ENCODE data around the gene HSPA12A. TPM values are rescaled to one million over a fixed set of nuclear protein-coding genes. Genes with fewer than 3 reads are reported as not detected.

HSPA12A gene
- total RNA-seq, 2 experiments from 2014 or later: 0.05 to 0.18 TPM

GRCh38 chr10:116637830-116638229 is 104.5 kb downstream of the HSPA12A start:
- Mint-ChIP-seq H3K9me3 (no peaks in the 10 kb centered on the region), H3K4me3 (no peak overlapping the region), H3K36me3 (ENCODE audit: low read depth) (no peaks in the 10 kb centered on the region), H3K4me1 (no peaks in the 10 kb centered on the region), H3K27ac (no peak overlapping the region), H3K27me3 (peaks cover 5% of the 10 kb centered on the region)
- POLR2A ChIA-PET: no interaction called here
- no peak for DNase-seq
- CTCF ChIA-PET: no interaction called here

GRCh38 chr10:116636976-116637375 is 105.4 kb downstream of the HSPA12A start:
- Mint-ChIP-seq H3K4me3 (no peak overlapping the region), H3K36me3 (ENCODE audit: low read depth) (no peaks in the 10 kb centered on the region), H3K27me3 (peaks cover 5% of the 10 kb centered on the region), H3K9me3 (no peaks in the 10 kb centered on the region), H3K27ac (no peak overlapping the region), H3K4me1 (no peaks in the 10 kb centered on the region)
- DNase-seq: no peak
- POLR2A ChIA-PET: no interaction called here
- CTCF ChIA-PET: no interaction called here

- H3K4me3 Mint-ChIP-seq: no peak overlapping the region
- H3K27ac Mint-ChIP-seq: no peak overlapping the region
- ChIA-PET CTCF (no interaction called here), POLR2A (no interaction called here)
- no peaks in the 10 kb centered on the region for H3K36me3 Mint-ChIP-seq (ENCODE audit: low read depth)
- no peaks in the 10 kb centered on the region for H3K4me1 Mint-ChIP-seq
- no peak for DNase-seq
- peaks cover 5% of the 10 kb centered on the region for H3K27me3 Mint-ChIP-seq
- H3K9me3 Mint-ChIP-seq: no peaks in the 10 kb centered on the region
Observed at GRCh38 chr10:116636385-116636784, 106.0 kb downstream of the HSPA12A start.

- Mint-ChIP-seq H3K27me3 (peaks cover 6% of the 10 kb centered on the region), H3K36me3 (ENCODE audit: low read depth) (no peaks in the 10 kb centered on the region), H3K27ac (no peak overlapping the region), H3K9me3 (no peaks in the 10 kb centered on the region), H3K4me1 (no peaks in the 10 kb centered on the region), H3K4me3 (no peak overlapping the region)
- DNase-seq: no peak
- CTCF ChIA-PET: no interaction called here
- POLR2A ChIA-PET: no interaction called here
Observed at GRCh38 chr10:116634126-116634975, 108.0 kb downstream of the HSPA12A start.

- Mint-ChIP-seq H3K36me3 (ENCODE audit: low read depth) (no peaks in the 10 kb centered on the region), H3K4me1 (no peaks in the 10 kb centered on the region), H3K27me3 (peaks cover 6% of the 10 kb centered on the region), H3K4me3 (no peak overlapping the region), H3K9me3 (no peaks in the 10 kb centered on the region), H3K27ac (no peak overlapping the region)
- ChIA-PET POLR2A (no interaction called here), CTCF (no interaction called here)
- no peak for DNase-seq
Observed at GRCh38 chr10:116633216-116633600, 109.2 kb downstream of the HSPA12A start.

- no peak for DNase-seq
- Mint-ChIP-seq H3K27me3 (peaks cover 6% of the 10 kb centered on the region), H3K9me3 (no peaks in the 10 kb centered on the region), H3K4me1 (no peaks in the 10 kb centered on the region), H3K4me3 (no peak overlapping the region), H3K27ac (no peak overlapping the region), H3K36me3 (ENCODE audit: low read depth) (no peaks in the 10 kb centered on the region)
- POLR2A ChIA-PET: no interaction called here
- CTCF ChIA-PET: no interaction called here
Observed at GRCh38 chr10:116632596-116633215, 109.7 kb downstream of the HSPA12A start.

- no peak for DNase-seq
- H3K9me3 Mint-ChIP-seq: no peaks in the 10 kb centered on the region
- H3K4me3 Mint-ChIP-seq: no peak overlapping the region
- peaks cover 6% of the 10 kb centered on the region for H3K27me3 Mint-ChIP-seq
- ChIA-PET CTCF (no interaction called here), POLR2A (no interaction called here)
- H3K27ac Mint-ChIP-seq: no peak overlapping the region
- H3K36me3 Mint-ChIP-seq (ENCODE audit: low read depth): no peaks in the 10 kb centered on the region
- H3K4me1 Mint-ChIP-seq: no peaks in the 10 kb centered on the region
Observed at GRCh38 chr10:116631871-116632295, 110.5 kb downstream of the HSPA12A start.

- no peaks in the 10 kb centered on the region for H3K36me3 Mint-ChIP-seq (ENCODE audit: low read depth)
- H3K9me3 Mint-ChIP-seq: no peaks in the 10 kb centered on the region
- POLR2A ChIA-PET: no interaction called here
- H3K4me1 Mint-ChIP-seq: no peaks in the 10 kb centered on the region
- H3K4me3 Mint-ChIP-seq: no peak overlapping the region
- CTCF ChIA-PET: no interaction called here
- no peak for DNase-seq
- H3K27me3 Mint-ChIP-seq: peaks cover 3% of the 10 kb centered on the region
- no peak overlapping the region for H3K27ac Mint-ChIP-seq
Observed at GRCh38 chr10:116630020-116630419, 112.3 kb downstream of the HSPA12A start.

- POLR2A ChIA-PET: no interaction called here
- H3K4me1 Mint-ChIP-seq: no peaks in the 10 kb centered on the region
- CTCF ChIA-PET: no interaction called here
- no peaks in the 10 kb centered on the region for H3K9me3 Mint-ChIP-seq
- no peak overlapping the region for H3K4me3 Mint-ChIP-seq
- H3K27me3 Mint-ChIP-seq: peaks cover 3% of the 10 kb centered on the region
- H3K36me3 Mint-ChIP-seq (ENCODE audit: low read depth): no peaks in the 10 kb centered on the region
- no peak overlapping the region for H3K27ac Mint-ChIP-seq
- no peak for DNase-seq
Observed at GRCh38 chr10:116629340-116629739, 113.0 kb downstream of the HSPA12A start.

- Mint-ChIP-seq H3K4me3 (no peak overlapping the region), H3K27ac (no peak overlapping the region), H3K36me3 (ENCODE audit: low read depth) (no peaks in the 10 kb centered on the region), H3K9me3 (no peaks in the 10 kb centered on the region), H3K4me1 (no peaks in the 10 kb centered on the region), H3K27me3 (peaks cover 3% of the 10 kb centered on the region)
- ChIA-PET POLR2A (no interaction called here), CTCF (interaction anchor here (0.6 kb wide), 1 partner anchor 161 kb away, joined by 4 read pairs; no protein-coding TSS in a partner anchor)
- no peak for DNase-seq
Observed at GRCh38 chr10:116627386-116627933, 114.9 kb downstream of the HSPA12A start.

- H3K27ac Mint-ChIP-seq: no peak overlapping the region
- no peaks in the 10 kb centered on the region for H3K4me1 Mint-ChIP-seq
- H3K36me3 Mint-ChIP-seq (ENCODE audit: low read depth): no peaks in the 10 kb centered on the region
- H3K4me3 Mint-ChIP-seq: no peak overlapping the region
- ChIA-PET CTCF (interaction anchor here (0.6 kb wide), 1 partner anchor 162 kb away, joined by 4 read pairs; no protein-coding TSS in a partner anchor), POLR2A (no interaction called here)
- no peak for DNase-seq
- H3K9me3 Mint-ChIP-seq: no peaks in the 10 kb centered on the region
- peaks cover 3% of the 10 kb centered on the region for H3K27me3 Mint-ChIP-seq
Observed at GRCh38 chr10:116626815-116627214, 115.6 kb downstream of the HSPA12A start.

GRCh38 chr10:116625845-116626244 is 116.5 kb downstream of the HSPA12A start:
- ChIA-PET CTCF (no interaction called here), POLR2A (no interaction called here)
- Mint-ChIP-seq H3K36me3 (ENCODE audit: low read depth) (no peaks in the 10 kb centered on the region), H3K4me1 (no peaks in the 10 kb centered on the region), H3K27me3 (peaks cover 3% of the 10 kb centered on the region), H3K9me3 (no peaks in the 10 kb centered on the region), H3K27ac (no peak overlapping the region), H3K4me3 (no peak overlapping the region)
- DNase-seq: no peak

- Mint-ChIP-seq H3K27me3 (no peaks in the 10 kb centered on the region), H3K9me3 (no peaks in the 10 kb centered on the region), H3K36me3 (ENCODE audit: low read depth) (no peaks in the 10 kb centered on the region), H3K27ac (no peak overlapping the region), H3K4me1 (no peaks in the 10 kb centered on the region), H3K4me3 (no peak overlapping the region)
- no peak for DNase-seq
- ChIA-PET CTCF (no interaction called here), POLR2A (no interaction called here)
Observed at GRCh38 chr10:116621934-116622655, 120.3 kb downstream of the HSPA12A start.

All from activated CD4-positive, alpha-beta memory T cell treated with anti-CD3 and anti-CD28 coated beads, Interleukin-2, amount 10 ng/mL, durations not matched to agents 7 days and 5 days (primary cell).